ENCODE measurements around the gene MEIS1. TPM values are rescaled to one million over a fixed set of nuclear protein-coding genes. Genes with fewer than 3 reads are reported as not detected.
A peak's percentile ranks its signal among the peaks of the same experiment; 100 is the strongest.

The MEIS1 gene
- polyA plus RNA-seq, 4 donors = 1.1 to 15.0 (median 5.6) TPM

DNA sequence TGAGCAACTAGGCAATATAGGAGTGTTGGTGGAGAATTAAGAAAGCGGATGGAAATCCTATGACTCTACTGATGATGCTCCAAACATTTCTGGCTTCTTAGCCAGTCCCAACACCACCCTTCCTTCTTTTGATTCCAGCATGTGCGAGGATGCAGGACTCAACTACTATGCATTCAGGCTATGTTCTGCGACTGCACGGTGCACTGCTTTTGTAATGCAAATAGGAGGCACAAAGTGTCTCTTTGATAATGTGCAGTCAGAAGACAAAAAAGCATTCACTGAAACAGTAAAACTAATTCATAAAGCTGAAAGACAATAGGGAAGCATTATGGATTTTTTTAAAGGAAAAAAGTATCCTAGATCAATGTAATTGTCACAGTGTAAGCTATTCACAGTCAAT lies 106.7 kb downstream of the MEIS1 start:
- H3K9me3 ChIP-seq (ENCODE audit: control insufficient read depth in 2 of 2, insufficient read depth in 1 of 2, low read depth in 1 of 2, low read length in 1 of 2) = no peaks in the 10 kb centered on the region
- FAIRE-seq = no peak
- H3K4me1 ChIP-seq (ENCODE audit: control insufficient read depth in 3 of 3, insufficient read depth in 2 of 3, low read depth in 1 of 3, low read length in 2 of 3) = peaks cover 0 to 20% (median 0%) of the 10 kb centered on the region in 3 donors
- no peak overlapping the region for H3K4me3 ChIP-seq (ENCODE audit: low read depth in 1 of 3, low read length in 3 of 3)
- 72 to 87% (median 80%) methylated on average over 4 of the region's 4 CpGs for WGBS, 3 donors
- no peak overlapping the region for H3K27ac ChIP-seq (ENCODE audit: low read depth in 1 of 3, low read length in 2 of 3)
- DNase-seq = no peak
- no peaks in the 10 kb centered on the region for H3K36me3 ChIP-seq (ENCODE audit: control insufficient read depth in 3 of 3, insufficient read depth in 2 of 3, low read depth in 1 of 3, low read length in 3 of 3)
- no peaks in the 10 kb centered on the region for H3K27me3 ChIP-seq (ENCODE audit: control insufficient read depth in 3 of 3, insufficient read depth in 3 of 3, low read length in 3 of 3)

DNA sequence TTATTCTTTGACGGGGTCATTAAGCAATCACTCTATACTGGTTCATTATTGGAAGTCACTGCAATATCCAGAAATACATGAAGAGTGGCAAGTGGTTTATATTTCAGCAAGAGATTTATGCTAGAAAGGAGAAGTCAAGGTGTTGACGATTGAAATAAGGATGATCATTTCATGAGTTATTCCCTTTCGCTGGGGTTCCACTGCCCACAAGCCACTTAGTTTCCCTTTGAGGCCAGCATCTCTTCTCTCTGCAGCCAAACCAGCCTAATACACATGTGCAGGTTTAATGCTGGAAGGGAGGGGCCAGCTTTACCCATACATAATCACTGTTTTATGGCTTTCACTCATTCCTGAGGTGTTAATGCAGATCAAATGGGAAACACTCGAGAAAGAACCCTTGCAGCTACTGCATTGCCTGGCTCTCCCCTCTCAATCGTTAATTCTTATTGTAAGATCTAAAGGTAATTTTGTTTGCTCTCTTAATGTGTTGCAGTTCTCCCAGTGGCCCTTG lies 108.4 kb downstream of the MEIS1 start:
- no peak for DNase-seq
- Histone ChIP-seq H3K4me1 (ENCODE audit: control insufficient read depth in 3 of 3, insufficient read depth in 2 of 3, low read depth in 1 of 3, low read length in 2 of 3) (peaks cover 0 to 20% (median 0%) of the 10 kb centered on the region in 3 donors), H3K36me3 (ENCODE audit: control insufficient read depth in 3 of 3, insufficient read depth in 2 of 3, low read depth in 1 of 3, low read length in 3 of 3) (no peaks in the 10 kb centered on the region), H3K9me3 (ENCODE audit: control insufficient read depth in 2 of 2, insufficient read depth in 1 of 2, low read depth in 1 of 2, low read length in 1 of 2) (no peaks in the 10 kb centered on the region), H3K4me3 (ENCODE audit: low read depth in 1 of 3, low read length in 3 of 3) (no peak overlapping the region), H3K27ac (ENCODE audit: low read depth in 1 of 3, low read length in 2 of 3) (no peak overlapping the region), H3K27me3 (ENCODE audit: control insufficient read depth in 3 of 3, insufficient read depth in 3 of 3, low read length in 3 of 3) (no peaks in the 10 kb centered on the region)
- no peak for FAIRE-seq
- 54 to 66% (median 59%) methylated on average over 5 of the region's 5 CpGs for WGBS, 3 donors

DNA sequence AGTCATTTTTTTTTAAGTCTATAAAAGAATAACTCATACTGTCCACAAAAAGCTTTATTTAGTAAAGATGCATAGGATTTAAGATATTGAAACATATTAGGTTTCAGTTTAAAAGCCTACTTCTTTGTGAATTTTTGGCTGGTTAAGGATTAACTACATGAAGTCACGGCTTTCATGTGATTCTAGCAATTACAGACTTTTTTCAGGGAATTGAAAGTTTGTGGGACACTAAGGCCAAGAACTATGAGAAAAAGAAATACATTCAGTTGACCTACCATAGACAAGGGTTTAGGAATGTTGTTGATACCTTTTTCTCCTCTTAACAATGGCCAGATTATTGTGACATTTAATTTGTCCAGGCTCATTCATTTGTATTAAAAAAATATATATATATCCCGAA lies 109.3 kb downstream of the MEIS1 start:
- no peak overlapping the region for H3K27ac ChIP-seq (ENCODE audit: low read depth in 1 of 3, low read length in 2 of 3)
- H3K27me3 ChIP-seq (ENCODE audit: control insufficient read depth in 3 of 3, insufficient read depth in 3 of 3, low read length in 3 of 3) = no peaks in the 10 kb centered on the region
- WGBS, 3 donors = 54 to 73% (median 67%) methylated on average over 2 of the region's 2 CpGs
- H3K4me1 ChIP-seq (ENCODE audit: control insufficient read depth in 3 of 3, insufficient read depth in 2 of 3, low read depth in 1 of 3, low read length in 2 of 3) = peaks cover 0 to 20% (median 0%) of the 10 kb centered on the region in 3 donors
- no peaks in the 10 kb centered on the region for H3K9me3 ChIP-seq (ENCODE audit: control insufficient read depth in 2 of 2, insufficient read depth in 1 of 2, low read depth in 1 of 2, low read length in 1 of 2)
- FAIRE-seq (no peak), DNase-seq (no peak)
- H3K4me3 ChIP-seq (ENCODE audit: low read depth in 1 of 3, low read length in 3 of 3) = no peak overlapping the region
- H3K36me3 ChIP-seq (ENCODE audit: control insufficient read depth in 3 of 3, insufficient read depth in 2 of 3, low read depth in 1 of 3, low read length in 3 of 3) = no peaks in the 10 kb centered on the region

DNA sequence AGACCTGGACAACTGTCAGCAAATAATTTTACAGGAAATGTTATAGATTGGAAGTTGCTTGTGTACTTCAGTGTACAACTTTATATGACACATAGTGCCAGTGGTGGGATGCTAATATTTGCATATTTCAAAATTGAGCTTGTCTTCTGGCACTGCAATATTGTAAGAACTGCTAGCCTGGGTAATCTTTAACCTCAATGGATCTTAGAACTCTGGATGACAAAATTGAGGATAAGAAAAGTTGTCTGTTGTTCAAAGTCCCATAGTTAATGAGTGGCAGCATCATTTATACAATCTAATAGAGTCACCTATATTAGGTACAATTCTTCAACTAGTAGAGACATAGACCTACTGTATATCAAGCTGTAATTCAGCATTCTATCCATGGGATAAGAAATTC lies 110.3 kb downstream of the MEIS1 start:
- DNase-seq (peak in 1 of 2 donors; percentile 54), FAIRE-seq (no peak)
- Histone ChIP-seq H3K27ac (ENCODE audit: low read depth in 1 of 3, low read length in 2 of 3) (no peak overlapping the region), H3K9me3 (ENCODE audit: control insufficient read depth in 2 of 2, insufficient read depth in 1 of 2, low read depth in 1 of 2, low read length in 1 of 2) (no peaks in the 10 kb centered on the region), H3K4me3 (ENCODE audit: low read depth in 1 of 3, low read length in 3 of 3) (no peak overlapping the region), H3K4me1 (ENCODE audit: control insufficient read depth in 3 of 3, insufficient read depth in 2 of 3, low read depth in 1 of 3, low read length in 2 of 3) (peaks cover 0 to 20% (median 0%) of the 10 kb centered on the region in 3 donors), H3K27me3 (ENCODE audit: control insufficient read depth in 3 of 3, insufficient read depth in 3 of 3, low read length in 3 of 3) (no peaks in the 10 kb centered on the region), H3K36me3 (ENCODE audit: control insufficient read depth in 3 of 3, insufficient read depth in 2 of 3, low read depth in 1 of 3, low read length in 3 of 3) (no peaks in the 10 kb centered on the region)

DNA sequence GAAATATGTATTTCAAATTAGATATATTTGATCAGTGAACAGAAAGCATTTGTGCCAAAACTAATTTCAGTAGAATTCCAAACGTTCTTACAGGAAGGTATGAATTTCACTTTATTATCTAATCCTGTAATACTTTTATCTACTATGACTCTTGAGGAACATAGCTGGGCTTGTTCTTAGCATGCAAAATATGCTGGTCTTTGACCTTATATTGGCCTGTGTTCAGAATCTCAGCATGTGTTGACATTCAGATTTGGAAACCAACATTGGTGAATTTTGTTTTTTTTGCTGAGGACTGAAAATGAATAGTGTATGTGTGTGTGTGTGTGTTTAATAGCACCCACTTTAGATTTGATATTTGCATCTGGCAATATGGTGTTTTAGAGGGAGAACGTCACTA lies 112.2 kb downstream of the MEIS1 start:
- DNase-seq (no peak), FAIRE-seq (no peak)
- peaks cover 0 to 20% (median 0%) of the 10 kb centered on the region in 3 donors for H3K4me1 ChIP-seq (ENCODE audit: control insufficient read depth in 3 of 3, insufficient read depth in 2 of 3, low read depth in 1 of 3, low read length in 2 of 3)
- no peak overlapping the region for H3K27ac ChIP-seq (ENCODE audit: low read depth in 1 of 3, low read length in 2 of 3)
- no peaks in the 10 kb centered on the region for H3K27me3 ChIP-seq (ENCODE audit: control insufficient read depth in 3 of 3, insufficient read depth in 3 of 3, low read length in 3 of 3)
- H3K36me3 ChIP-seq (ENCODE audit: control insufficient read depth in 3 of 3, insufficient read depth in 2 of 3, low read depth in 1 of 3, low read length in 3 of 3) = no peaks in the 10 kb centered on the region
- no peaks in the 10 kb centered on the region for H3K9me3 ChIP-seq (ENCODE audit: control insufficient read depth in 2 of 2, insufficient read depth in 1 of 2, low read depth in 1 of 2, low read length in 1 of 2)
- H3K4me3 ChIP-seq (ENCODE audit: low read depth in 1 of 3, low read length in 3 of 3) = no peak overlapping the region
- 40 to 44% (median 40%) methylated on average over 2 of the region's 2 CpGs for WGBS, 3 donors

DNA sequence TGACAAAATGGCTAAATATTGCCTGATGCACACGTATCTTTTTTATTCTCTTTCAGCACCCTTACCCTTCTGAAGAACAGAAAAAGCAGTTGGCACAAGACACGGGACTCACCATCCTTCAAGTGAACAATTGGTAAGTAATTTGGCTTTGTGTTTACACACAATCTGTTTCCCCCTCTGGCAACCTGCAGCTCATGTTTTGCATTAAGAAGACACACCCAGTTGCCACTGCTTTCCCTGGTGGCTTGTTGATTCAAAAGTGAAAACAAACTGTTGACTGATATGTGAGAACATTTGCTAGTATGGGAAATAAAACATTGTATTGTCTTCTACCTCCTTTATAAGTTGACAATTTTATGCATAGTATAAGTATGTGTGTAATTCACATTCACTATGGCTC lies 113.0 kb downstream of the MEIS1 start:
- Histone ChIP-seq H3K27ac (ENCODE audit: low read depth in 1 of 3, low read length in 2 of 3) (no peak overlapping the region), H3K36me3 (ENCODE audit: control insufficient read depth in 3 of 3, insufficient read depth in 2 of 3, low read depth in 1 of 3, low read length in 3 of 3) (no peaks in the 10 kb centered on the region), H3K4me3 (ENCODE audit: low read depth in 1 of 3, low read length in 3 of 3) (no peak overlapping the region), H3K9me3 (ENCODE audit: control insufficient read depth in 2 of 2, insufficient read depth in 1 of 2, low read depth in 1 of 2, low read length in 1 of 2) (no peaks in the 10 kb centered on the region), H3K27me3 (ENCODE audit: control insufficient read depth in 3 of 3, insufficient read depth in 3 of 3, low read length in 3 of 3) (no peaks in the 10 kb centered on the region), H3K4me1 (ENCODE audit: control insufficient read depth in 3 of 3, insufficient read depth in 2 of 3, low read depth in 1 of 3, low read length in 2 of 3) (peaks cover 0 to 21% (median 0%) of the 10 kb centered on the region in 3 donors)
- FAIRE-seq = no peak
- WGBS, 3 donors = 61 to 65% (median 62%) methylated on average over 2 of the region's 2 CpGs
- no peak for DNase-seq

DNA sequence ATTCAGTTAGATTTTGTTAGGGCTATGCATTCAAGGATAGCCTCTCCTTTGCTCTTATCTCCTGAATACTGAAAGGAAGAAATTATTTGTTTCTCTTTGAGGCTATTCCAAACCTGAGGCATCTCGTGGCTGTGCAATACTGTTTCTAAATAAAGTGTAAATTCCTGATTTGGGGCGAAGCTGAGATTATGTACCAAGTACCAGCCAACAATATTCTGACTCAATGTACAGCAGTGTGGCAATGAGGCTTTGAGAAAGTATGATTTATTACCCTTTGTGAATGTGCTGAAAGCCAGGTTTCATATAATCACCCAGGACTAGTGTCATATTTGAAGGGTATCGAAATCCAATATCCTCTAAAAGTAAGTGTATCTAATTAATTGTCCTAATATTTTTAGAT lies 113.5 kb downstream of the MEIS1 start:
- DNase-seq (no peak), FAIRE-seq (no peak)
- 63 to 77% (median 63%) methylated on average over 3 of the region's 3 CpGs for WGBS, 3 donors
- no peaks in the 10 kb centered on the region for H3K9me3 ChIP-seq (ENCODE audit: control insufficient read depth in 2 of 2, insufficient read depth in 1 of 2, low read depth in 1 of 2, low read length in 1 of 2)
- H3K36me3 ChIP-seq (ENCODE audit: control insufficient read depth in 3 of 3, insufficient read depth in 2 of 3, low read depth in 1 of 3, low read length in 3 of 3) = no peaks in the 10 kb centered on the region
- no peak overlapping the region for H3K27ac ChIP-seq (ENCODE audit: low read depth in 1 of 3, low read length in 2 of 3)
- H3K4me1 ChIP-seq (ENCODE audit: control insufficient read depth in 3 of 3, insufficient read depth in 2 of 3, low read depth in 1 of 3, low read length in 2 of 3) = peaks cover 0 to 26% (median 0%) of the 10 kb centered on the region in 3 donors
- H3K27me3 ChIP-seq (ENCODE audit: control insufficient read depth in 3 of 3, insufficient read depth in 3 of 3, low read length in 3 of 3) = no peaks in the 10 kb centered on the region
- H3K4me3 ChIP-seq (ENCODE audit: low read depth in 1 of 3, low read length in 3 of 3) = no peak overlapping the region

DNA sequence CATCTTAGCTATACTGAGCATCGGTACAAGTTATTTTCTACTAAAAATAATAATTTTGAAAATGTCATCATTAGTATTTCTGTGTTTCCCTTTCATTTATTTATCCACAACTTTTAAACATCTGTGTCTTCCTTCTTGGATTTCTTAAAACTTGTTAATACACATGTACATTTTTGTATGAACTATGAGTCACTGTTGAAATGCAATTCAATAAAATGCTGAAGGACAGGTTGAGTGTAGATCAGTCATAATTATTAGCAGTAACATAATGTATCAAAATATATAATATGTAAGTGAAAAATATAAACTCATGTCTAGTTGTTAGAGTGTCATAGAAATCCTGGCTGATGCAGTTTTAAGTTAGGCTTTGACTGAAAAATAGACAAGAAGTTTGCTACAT lies 115.9 kb downstream of the MEIS1 start:
- 76 to 96% (median 93%) methylated on average over 1 of the region's 1 CpG for WGBS, 3 donors
- peaks cover 0 to 19% (median 0%) of the 10 kb centered on the region in 3 donors for H3K4me1 ChIP-seq (ENCODE audit: control insufficient read depth in 3 of 3, insufficient read depth in 2 of 3, low read depth in 1 of 3, low read length in 2 of 3)
- no peaks in the 10 kb centered on the region for H3K36me3 ChIP-seq (ENCODE audit: control insufficient read depth in 3 of 3, insufficient read depth in 2 of 3, low read depth in 1 of 3, low read length in 3 of 3)
- H3K4me3 ChIP-seq (ENCODE audit: low read depth in 1 of 3, low read length in 3 of 3) = no peak overlapping the region
- no peak overlapping the region for H3K27ac ChIP-seq (ENCODE audit: low read depth in 1 of 3, low read length in 2 of 3)
- H3K27me3 ChIP-seq (ENCODE audit: control insufficient read depth in 3 of 3, insufficient read depth in 3 of 3, low read length in 3 of 3) = no peaks in the 10 kb centered on the region
- DNase-seq (no peak), FAIRE-seq (no peak)
- no peaks in the 10 kb centered on the region for H3K9me3 ChIP-seq (ENCODE audit: control insufficient read depth in 2 of 2, insufficient read depth in 1 of 2, low read depth in 1 of 2, low read length in 1 of 2)

DNA sequence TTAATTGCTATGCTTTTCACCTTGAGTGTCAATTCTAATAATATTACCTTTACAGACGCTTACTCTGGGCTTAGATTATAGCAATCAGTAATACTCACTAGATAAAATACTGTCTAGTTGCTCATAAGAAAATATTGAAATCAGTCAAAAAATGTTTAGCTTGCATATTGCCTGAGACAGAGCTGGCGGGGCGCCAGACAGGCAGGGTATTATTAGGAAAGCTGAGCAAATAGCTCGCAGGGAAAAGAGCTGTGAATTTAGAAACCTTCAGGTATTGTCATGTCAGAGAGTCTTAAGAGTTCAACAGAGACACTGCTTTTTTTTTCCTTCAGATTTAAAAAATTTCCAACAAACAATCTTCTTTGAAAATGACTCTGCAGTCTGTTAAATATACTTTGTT lies 118.4 kb downstream of the MEIS1 start:
- no peak overlapping the region for H3K27ac ChIP-seq (ENCODE audit: low read depth in 1 of 3, low read length in 2 of 3)
- no peaks in the 10 kb centered on the region for H3K36me3 ChIP-seq (ENCODE audit: control insufficient read depth in 3 of 3, insufficient read depth in 2 of 3, low read depth in 1 of 3, low read length in 3 of 3)
- no peaks in the 10 kb centered on the region for H3K9me3 ChIP-seq (ENCODE audit: control insufficient read depth in 2 of 2, insufficient read depth in 1 of 2, low read depth in 1 of 2, low read length in 1 of 2)
- H3K4me3 ChIP-seq (ENCODE audit: low read depth in 1 of 3, low read length in 3 of 3) = no peak overlapping the region
- peak in 1 of 2 donors; percentile 31 for DNase-seq
- 35 to 57% (median 45%) methylated on average over 4 of the region's 4 CpGs for WGBS, 3 donors
- H3K27me3 ChIP-seq (ENCODE audit: control insufficient read depth in 3 of 3, insufficient read depth in 3 of 3, low read length in 3 of 3) = no peaks in the 10 kb centered on the region
- H3K4me1 ChIP-seq (ENCODE audit: control insufficient read depth in 3 of 3, insufficient read depth in 2 of 3, low read depth in 1 of 3, low read length in 2 of 3) = peaks cover 0 to 15% (median 0%) of the 10 kb centered on the region in 3 donors
- FAIRE-seq = no peak
